Gastroesophageal sphincter (tissue), 2 donors: ENCODE measurements around the gene F3.

Source experiments
- POLR2A ChIP-seq, 2 donors: fragments of 450-650 bp; IDR thresholded peaks; one replicate each; pipeline ENCODE4 v1.6.1; 2017; ENCODE audit warnings: antibody characterized with exemption in 2 of 2, mild to moderate bottlenecking in 2 of 2, moderate library complexity in 1 of 2
- POLR2AphosphoS5 ChIP-seq: sonication (generic); formaldehyde crosslinking; IDR thresholded peaks from one replicate; pipeline ENCODE4 v1.6.1; 2017; ENCODE audit warnings: antibody characterized with exemption

GRCh38 chr1:94524531-94524930 lies 17.0 kb downstream of the F3 start:
- TF ChIP-seq POLR2A (IDR thresholded peaks at IDR 0.05) (no peak), POLR2AphosphoS5 (no peak)
